Hepatocyte (in vitro differentiated cells): ENCODE results near the gene HIRA.

ENCODE experiments used
- EZH2 ChIP-seq: fragments of 200-600 bp; sonication (generic); IDR thresholded peaks from 2 replicates; pipeline ENCODE4 v1.6.1; 2016; ENCODE audit warnings: antibody characterized with exemption, mild to moderate bottlenecking, borderline replicate concordance
- EZH2phosphoT487 ChIP-seq: fragments of 200-600 bp; sonication (generic); IDR thresholded peaks from one replicate; pipeline ENCODE4 v1.6.1; 2018; ENCODE audit warnings: antibody characterized with exemption, mild to moderate bottlenecking, low read depth, moderate library complexity; ENCODE audit not compliant: unreplicated experiment, severe bottlenecking
- TF ChIP-seq, protein P1 (sequence below): fragments of 200-600 bp; sonication (generic); IDR thresholded peaks from 2 replicates; pipeline ENCODE4 v1.5.1; 2016; ENCODE audit warnings: antibody characterized with exemption, mild to moderate bottlenecking; ENCODE audit not compliant: poor library complexity

DNA sequence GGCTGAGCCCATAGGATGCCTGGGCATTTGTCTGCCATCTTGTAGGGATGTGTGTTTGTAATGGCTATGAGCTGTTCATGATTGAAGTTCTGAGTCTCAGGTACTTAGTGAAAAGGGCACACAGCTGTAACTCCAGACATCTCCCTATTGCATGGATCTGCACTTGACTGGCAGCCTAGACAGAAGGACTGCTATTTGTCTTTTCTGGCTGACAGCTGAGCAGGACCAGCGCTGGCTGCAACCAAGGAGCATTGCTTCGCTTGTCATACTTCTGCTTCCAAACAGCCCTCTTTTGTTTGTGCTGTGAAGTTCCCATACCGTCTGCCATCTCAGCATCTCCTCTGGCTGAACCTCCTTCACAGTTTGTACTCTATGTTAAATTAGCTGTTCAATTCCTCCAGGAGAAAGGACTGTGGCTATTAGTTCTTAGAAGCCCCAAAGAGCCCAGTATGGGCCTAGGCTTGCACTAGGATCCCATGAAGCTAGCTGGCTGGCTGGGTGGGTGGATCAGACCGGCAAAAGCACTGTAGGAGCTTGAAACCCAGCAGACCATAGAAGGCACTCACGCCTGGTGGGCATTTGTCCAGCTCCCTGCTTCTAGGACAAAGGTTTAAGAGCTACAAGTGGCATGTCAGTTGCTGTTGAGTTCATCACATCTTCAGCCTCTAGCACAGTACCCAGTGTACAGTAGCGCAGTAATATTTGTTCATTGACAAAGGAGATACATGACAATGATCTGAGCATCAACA, 20.4 kb downstream of the HIRA start:
- TF ChIP-seq, protein P1, sequence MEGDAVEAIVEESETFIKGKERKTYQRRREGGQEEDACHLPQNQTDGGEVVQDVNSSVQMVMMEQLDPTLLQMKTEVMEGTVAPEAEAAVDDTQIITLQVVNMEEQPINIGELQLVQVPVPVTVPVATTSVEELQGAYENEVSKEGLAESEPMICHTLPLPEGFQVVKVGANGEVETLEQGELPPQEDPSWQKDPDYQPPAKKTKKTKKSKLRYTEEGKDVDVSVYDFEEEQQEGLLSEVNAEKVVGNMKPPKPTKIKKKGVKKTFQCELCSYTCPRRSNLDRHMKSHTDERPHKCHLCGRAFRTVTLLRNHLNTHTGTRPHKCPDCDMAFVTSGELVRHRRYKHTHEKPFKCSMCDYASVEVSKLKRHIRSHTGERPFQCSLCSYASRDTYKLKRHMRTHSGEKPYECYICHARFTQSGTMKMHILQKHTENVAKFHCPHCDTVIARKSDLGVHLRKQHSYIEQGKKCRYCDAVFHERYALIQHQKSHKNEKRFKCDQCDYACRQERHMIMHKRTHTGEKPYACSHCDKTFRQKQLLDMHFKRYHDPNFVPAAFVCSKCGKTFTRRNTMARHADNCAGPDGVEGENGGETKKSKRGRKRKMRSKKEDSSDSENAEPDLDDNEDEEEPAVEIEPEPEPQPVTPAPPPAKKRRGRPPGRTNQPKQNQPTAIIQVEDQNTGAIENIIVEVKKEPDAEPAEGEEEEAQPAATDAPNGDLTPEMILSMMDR, result no peak
- TF ChIP-seq EZH2phosphoT487 (no peak), EZH2 (no peak)
